Endothelial cell (in vitro differentiated cells): ENCODE results near the gene UBE2E1. TPM values are rescaled to one million over a fixed set of nuclear protein-coding genes. Genes with fewer than 3 reads are reported as not detected.

Experiments used
- DNase-seq: peaks from one replicate; pipeline ENCODE4 v3.0.0; 2021; ENCODE audit warnings: low spot score
- H3K27ac Mint-ChIP-seq: one replicate; pipeline ENCODE4 v1.8.0; 2021; ENCODE audit warnings: mixed read lengths, inconsistent platforms; ENCODE audit not compliant: unreplicated experiment
- H3K27me3 Mint-ChIP-seq: one replicate; pipeline ENCODE4 v1.8.0; 2021; ENCODE audit warnings: mild to moderate bottlenecking, moderate library complexity, mixed read lengths, inconsistent platforms; ENCODE audit not compliant: unreplicated experiment
- H3K36me3 Mint-ChIP-seq: one replicate; pipeline ENCODE4 v1.8.0; 2021; ENCODE audit warnings: mild to moderate bottlenecking, low read depth, mixed read lengths, inconsistent platforms; ENCODE audit not compliant: unreplicated experiment
- H3K4me1 Mint-ChIP-seq: one replicate; pipeline ENCODE4 v1.8.0; 2021; ENCODE audit warnings: mild to moderate bottlenecking, mixed read lengths, inconsistent platforms; ENCODE audit not compliant: unreplicated experiment
- H3K4me3 Mint-ChIP-seq: one replicate; pipeline ENCODE4 v1.8.0; 2021; ENCODE audit warnings: mild to moderate bottlenecking, mixed read lengths, inconsistent platforms; ENCODE audit not compliant: unreplicated experiment
- H3K9me3 Mint-ChIP-seq: one replicate; pipeline ENCODE4 v1.8.0; 2021; ENCODE audit warnings: mixed read lengths, inconsistent platforms; ENCODE audit not compliant: unreplicated experiment
- CTCF ChIP-seq: fragments of 200-600 bp; sonication (generic); IDR thresholded peaks from one replicate; pipeline ENCODE4 v1.5.0; 2021; ENCODE audit warnings: antibody characterized with exemption; ENCODE audit not compliant: unreplicated experiment
- total RNA-seq: library from RNA; stranded (reverse); fragmentation: NEBNext Ultra II Directional; extraction: Animal tissue kit (Norgen Biotek cat#: 25700); gene quantifications from one replicate; pipeline ENCODE4 v1.2.1, GENCODE V29; 2021; ENCODE audit not compliant: unreplicated experiment

UBE2E1 gene
- total RNA-seq, 1 donor from 2014 or later = 129 TPM

GRCh38 chr3:23926736-23927135, 121.0 kb downstream of the UBE2E1 start:
- DNase-seq = no peak
- no peak overlapping the region for H3K4me3 Mint-ChIP-seq
- no peaks in the 10 kb centered on the region for H3K9me3 Mint-ChIP-seq
- no peak overlapping the region for H3K27ac Mint-ChIP-seq
- peaks cover 4% of the 10 kb centered on the region for H3K4me1 Mint-ChIP-seq
- H3K27me3 Mint-ChIP-seq = peaks cover 2% of the 10 kb centered on the region
- no peaks in the 10 kb centered on the region for H3K36me3 Mint-ChIP-seq
- no peak for TF ChIP-seq CTCF

GRCh38 chr3:23928524-23928923, 122.8 kb downstream of the UBE2E1 start:
- Mint-ChIP-seq H3K9me3 (no peaks in the 10 kb centered on the region), H3K36me3 (no peaks in the 10 kb centered on the region), H3K27ac (no peak overlapping the region), H3K4me3 (no peak overlapping the region), H3K27me3 (peaks cover 2% of the 10 kb centered on the region), H3K4me1 (peaks cover 4% of the 10 kb centered on the region)
- no peak for TF ChIP-seq CTCF
- no peak for DNase-seq

GRCh38 chr3:23931597-23931996, 125.8 kb downstream of the UBE2E1 start:
- H3K4me3 Mint-ChIP-seq = no peak overlapping the region
- no peaks in the 10 kb centered on the region for H3K9me3 Mint-ChIP-seq
- no peak overlapping the region for H3K27ac Mint-ChIP-seq
- no peaks in the 10 kb centered on the region for H3K4me1 Mint-ChIP-seq
- H3K27me3 Mint-ChIP-seq = peaks cover 2% of the 10 kb centered on the region
- TF ChIP-seq CTCF = no peak
- DNase-seq = no peak
- H3K36me3 Mint-ChIP-seq = no peaks in the 10 kb centered on the region

- DNase-seq = no peak
- H3K27ac Mint-ChIP-seq = no peak overlapping the region
- no peaks in the 10 kb centered on the region for H3K36me3 Mint-ChIP-seq
- H3K4me3 Mint-ChIP-seq = no peak overlapping the region
- TF ChIP-seq CTCF = no peak
- no peaks in the 10 kb centered on the region for H3K9me3 Mint-ChIP-seq
- H3K27me3 Mint-ChIP-seq = peaks cover 2% of the 10 kb centered on the region
- H3K4me1 Mint-ChIP-seq = peaks cover 2% of the 10 kb centered on the region
Observed at GRCh38 chr3:23932571-23932970, 126.8 kb downstream of the UBE2E1 start.

GRCh38 chr3:23934253-23934652, 128.5 kb downstream of the UBE2E1 start:
- DNase-seq = no peak
- Mint-ChIP-seq H3K36me3 (no peaks in the 10 kb centered on the region), H3K4me1 (peaks cover 2% of the 10 kb centered on the region), H3K4me3 (no peak overlapping the region), H3K27ac (no peak overlapping the region), H3K9me3 (no peaks in the 10 kb centered on the region), H3K27me3 (peaks cover 2% of the 10 kb centered on the region)
- TF ChIP-seq CTCF = no peak
